ENCODE data around the gene ATL2. TPM values are rescaled to one million over a fixed set of nuclear protein-coding genes. Genes with fewer than 3 reads are reported as not detected.

Gene ATL2
- total and polyA plus RNA-seq, 9 donors: 47.9 to 149 (median 88.6) TPM

- intact Hi-C loops (cut with DNase I): loop anchor here in 1 of 4 donors (10.0 kb wide), 1 partner anchor 192 kb away; the partner anchor contains the start of gene CYP1B1
- peaks cover 4% of the 10 kb centered on the region for H3K4me1 ChIP-seq (ENCODE audit: insufficient read depth)
- H3K27ac ChIP-seq: no peak overlapping the region
- H3K27me3 ChIP-seq: no peaks in the 10 kb centered on the region
- no peaks in the 10 kb centered on the region for H3K9me3 ChIP-seq
- H3K4me3 ChIP-seq: no peak overlapping the region
- no peak for DNase-seq
- 90 to 93% (median 92%) methylated on average over 3 of the region's 3 CpGs for WGBS, 3 donors
- TF ChIP-seq EP300 (IDR thresholded peaks at IDR 0.05) (no peak), POLR2A (IDR thresholded peaks at IDR 0.05) (no peak)
- TF ChIP-seq, protein P1, sequence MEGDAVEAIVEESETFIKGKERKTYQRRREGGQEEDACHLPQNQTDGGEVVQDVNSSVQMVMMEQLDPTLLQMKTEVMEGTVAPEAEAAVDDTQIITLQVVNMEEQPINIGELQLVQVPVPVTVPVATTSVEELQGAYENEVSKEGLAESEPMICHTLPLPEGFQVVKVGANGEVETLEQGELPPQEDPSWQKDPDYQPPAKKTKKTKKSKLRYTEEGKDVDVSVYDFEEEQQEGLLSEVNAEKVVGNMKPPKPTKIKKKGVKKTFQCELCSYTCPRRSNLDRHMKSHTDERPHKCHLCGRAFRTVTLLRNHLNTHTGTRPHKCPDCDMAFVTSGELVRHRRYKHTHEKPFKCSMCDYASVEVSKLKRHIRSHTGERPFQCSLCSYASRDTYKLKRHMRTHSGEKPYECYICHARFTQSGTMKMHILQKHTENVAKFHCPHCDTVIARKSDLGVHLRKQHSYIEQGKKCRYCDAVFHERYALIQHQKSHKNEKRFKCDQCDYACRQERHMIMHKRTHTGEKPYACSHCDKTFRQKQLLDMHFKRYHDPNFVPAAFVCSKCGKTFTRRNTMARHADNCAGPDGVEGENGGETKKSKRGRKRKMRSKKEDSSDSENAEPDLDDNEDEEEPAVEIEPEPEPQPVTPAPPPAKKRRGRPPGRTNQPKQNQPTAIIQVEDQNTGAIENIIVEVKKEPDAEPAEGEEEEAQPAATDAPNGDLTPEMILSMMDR (IDR thresholded peaks at IDR 0.05): no peak
- no peaks in the 10 kb centered on the region for H3K36me3 ChIP-seq
Observed at GRCh38 chr2:38266382-38267061, 110.6 kb downstream of the ATL2 start.

- H3K36me3 ChIP-seq: no peaks in the 10 kb centered on the region
- DNase-seq: no peak
- TF ChIP-seq, protein P1 (IDR thresholded peaks at IDR 0.05): no peak
- no peak for TF ChIP-seq POLR2A (IDR thresholded peaks at IDR 0.05)
- no peak for TF ChIP-seq EP300 (IDR thresholded peaks at IDR 0.05)
- peaks cover 4% of the 10 kb centered on the region for H3K4me1 ChIP-seq (ENCODE audit: insufficient read depth)
- H3K27ac ChIP-seq: no peak overlapping the region
- H3K27me3 ChIP-seq: no peaks in the 10 kb centered on the region
- no peak overlapping the region for H3K4me3 ChIP-seq
- H3K9me3 ChIP-seq: no peaks in the 10 kb centered on the region
- 26 to 36% (median 31%) methylated on average over 3 of the region's 3 CpGs for WGBS, 3 donors
- intact Hi-C loops (cut with DNase I): loop anchor here in 1 of 4 donors (10.0 kb wide), 1 partner anchor 191 kb away; the partner anchor contains the start of gene CYP1B1
Observed at GRCh38 chr2:38265461-38265860, 111.6 kb downstream of the ATL2 start.

DNA sequence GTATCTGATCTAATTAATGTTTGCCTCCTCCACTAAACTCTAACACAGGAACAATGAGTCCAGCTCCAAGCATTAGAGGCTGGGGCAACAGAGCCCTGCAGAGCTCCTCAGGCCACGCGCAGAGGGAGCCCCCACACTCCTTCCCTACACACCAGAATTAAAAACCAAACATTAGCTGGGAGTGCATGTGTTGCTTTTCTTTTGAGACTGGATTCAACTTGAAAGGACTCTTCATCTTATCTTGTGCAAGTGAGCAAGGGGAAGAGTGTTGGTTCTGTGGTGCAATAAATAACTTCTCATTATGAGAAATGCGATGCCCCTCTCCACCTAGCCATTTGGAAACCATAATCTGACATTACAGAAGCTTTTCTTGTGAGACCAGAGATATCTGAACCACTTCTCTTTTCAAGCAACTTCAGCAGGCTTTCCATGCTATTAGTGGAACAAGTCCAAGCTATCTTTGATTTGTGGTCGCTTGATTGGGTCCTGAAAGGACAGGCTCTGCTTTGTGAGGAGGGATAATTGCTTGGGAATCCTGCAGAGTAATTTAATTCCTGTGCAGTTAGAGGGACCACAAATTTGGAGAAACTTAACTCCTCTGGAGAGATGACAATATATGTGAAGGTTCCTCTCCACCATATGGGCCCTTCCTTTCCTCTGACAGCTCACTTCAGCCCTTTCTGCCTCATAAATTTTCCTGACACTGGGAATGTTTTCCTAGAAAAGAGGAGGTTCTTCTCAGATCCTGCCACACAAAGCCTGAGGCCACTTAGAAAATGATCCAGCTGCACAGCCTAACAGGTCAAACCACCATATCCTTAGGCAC is 112.5 kb downstream of the ATL2 start:
- H3K4me3 ChIP-seq: no peak overlapping the region
- H3K4me1 ChIP-seq (ENCODE audit: insufficient read depth): peaks cover 4% of the 10 kb centered on the region
- DNase-seq: no peak
- WGBS, 3 donors: 20 to 55% (median 36%) methylated on average over 4 of the region's 4 CpGs
- no peaks in the 10 kb centered on the region for H3K27me3 ChIP-seq
- intact Hi-C loops (cut with DNase I): loop anchor here in 1 of 4 donors (10.0 kb wide), 1 partner anchor 190 kb away; the partner anchor contains the start of gene CYP1B1
- TF ChIP-seq EP300 (IDR thresholded peaks at IDR 0.05) (no peak), POLR2A (IDR thresholded peaks at IDR 0.05) (no peak)
- H3K9me3 ChIP-seq: no peaks in the 10 kb centered on the region
- no peaks in the 10 kb centered on the region for H3K36me3 ChIP-seq
- H3K27ac ChIP-seq: no peak overlapping the region

DNA sequence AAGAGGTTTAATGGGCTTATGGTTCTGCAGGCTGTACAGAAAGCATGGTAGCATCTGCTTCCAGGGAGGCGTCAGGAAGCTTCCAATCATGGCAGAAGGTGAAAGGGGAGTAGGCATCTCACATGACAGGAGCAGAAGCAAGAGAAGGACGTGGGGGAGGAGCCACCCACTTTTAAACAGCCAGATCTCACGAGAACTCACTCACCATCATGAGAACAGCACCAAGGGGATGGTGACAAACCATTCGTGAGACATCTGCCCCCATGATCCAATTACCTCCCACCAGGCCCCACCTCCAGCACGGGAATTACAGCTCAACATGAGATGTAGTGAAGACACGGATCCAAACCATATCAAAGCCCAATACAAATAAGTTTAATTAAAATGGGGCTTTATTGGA is 113.8 kb downstream of the ATL2 start:
- Histone ChIP-seq H3K27me3 (no peaks in the 10 kb centered on the region), H3K4me3 (no peak overlapping the region), H3K27ac (no peak overlapping the region), H3K4me1 (ENCODE audit: insufficient read depth) (peaks cover 4% of the 10 kb centered on the region), H3K36me3 (no peaks in the 10 kb centered on the region), H3K9me3 (no peaks in the 10 kb centered on the region)
- intact Hi-C loops (cut with DNase I): loop anchor here in 1 of 4 donors (10.0 kb wide), 1 partner anchor 188 kb away; the partner anchor contains the start of gene CYP1B1
- TF ChIP-seq, protein P1 (IDR thresholded peaks at IDR 0.05): no peak
- TF ChIP-seq EP300 (IDR thresholded peaks at IDR 0.05) (no peak), POLR2A (IDR thresholded peaks at IDR 0.05) (no peak)
- no peak for DNase-seq
- WGBS, 3 donors: 92 to 95% (median 92%) methylated on average over 6 of the region's 6 CpGs
